Upper lobe of right lung (tissue), 1 donor: ENCODE measurements around the gene CD38. TPM values are rescaled to one million over a fixed set of nuclear protein-coding genes. Genes with fewer than 3 reads are reported as not detected.

Experiments
- ATAC-seq: fragments of 200-7000 bp; cut with Tn5 transposase; one replicate; pipeline ENCODE4 v1.9.1; 2020; ENCODE audit warnings: mild to moderate bottlenecking, moderate library complexity
- DNase-seq: peaks from one replicate; pipeline ENCODE4 v3.0.0-alpha.2; 2020
- H3K27ac ChIP-seq: fragments of 200-600 bp; one replicate; pipeline ENCODE4 v1.8.0; 2022
- H3K27me3 ChIP-seq: fragments of 200-600 bp; one replicate; pipeline ENCODE4 v1.8.0; 2022; ENCODE audit warnings: mild to moderate bottlenecking
- H3K36me3 ChIP-seq: fragments of 200-600 bp; one replicate; pipeline ENCODE4 v1.8.0; 2022
- H3K4me1 ChIP-seq: fragments of 200-600 bp; one replicate; pipeline ENCODE4 v1.8.0; 2022
- H3K4me3 ChIP-seq: fragments of 200-600 bp; one replicate; pipeline ENCODE4 v1.8.0; 2022; ENCODE audit warnings: mild to moderate bottlenecking
- H3K9me3 ChIP-seq: fragments of 200-600 bp; one replicate; pipeline ENCODE4 v1.8.0; 2022
- CTCF ChIP-seq: fragments of 200-600 bp; IDR thresholded peaks from one replicate; pipeline ENCODE4 v1.8.0; 2022; ENCODE audit warnings: antibody characterized with exemption
- intact Hi-C: fragments of 100-400 bp; cut with DNase I; formaldehyde crosslinking; loops from one replicate; pipeline ENCODE4 v1.11.0; 2022
- total RNA-seq: library from RNA; stranded (reverse); fragmentation: NEBNext Ultra II Directional; extraction: Animal tissue kit (Norgen Biotek cat#: 25700); gene quantifications from one replicate; pipeline ENCODE4 v1.2.1, GENCODE V29; 2021
- donor health status: DM: no; HTN: yes; CAD: no; lungs with severe emphysema.

The CD38 gene
- total RNA-seq, 1 donor from 2014 or later: 2.4 TPM

- no peak overlapping the region for H3K27ac ChIP-seq
- no peaks in the 10 kb centered on the region for H3K27me3 ChIP-seq
- no peaks in the 10 kb centered on the region for H3K9me3 ChIP-seq
- H3K4me3 ChIP-seq: no peak overlapping the region
- H3K4me1 ChIP-seq: no peaks in the 10 kb centered on the region
- no peak for TF ChIP-seq CTCF
- H3K36me3 ChIP-seq: no peaks in the 10 kb centered on the region
- DNase-seq: no peak
- no peak for ATAC-seq
- intact Hi-C loops: no loop called here
These were observed 32.0 kb upstream of the CD38 start for GRCh38 chr4:15746110-15746509.

GRCh38 chr4:15749001-15749400 lies 29.1 kb upstream of the CD38 start:
- Histone ChIP-seq H3K27me3 (no peaks in the 10 kb centered on the region), H3K4me1 (no peaks in the 10 kb centered on the region), H3K27ac (no peak overlapping the region), H3K9me3 (no peaks in the 10 kb centered on the region), H3K36me3 (no peaks in the 10 kb centered on the region), H3K4me3 (no peak overlapping the region)
- DNase-seq (no peak), ATAC-seq (no peak)
- intact Hi-C loops: no loop called here
- TF ChIP-seq CTCF: no peak

- TF ChIP-seq CTCF: no peak
- DNase-seq (no peak), ATAC-seq (no peak)
- Histone ChIP-seq H3K4me3 (no peak overlapping the region), H3K36me3 (no peaks in the 10 kb centered on the region), H3K27ac (no peak overlapping the region), H3K27me3 (no peaks in the 10 kb centered on the region), H3K9me3 (no peaks in the 10 kb centered on the region), H3K4me1 (no peaks in the 10 kb centered on the region)
- intact Hi-C loops: no loop called here
These were observed 27.0 kb upstream of the CD38 start for GRCh38 chr4:15751153-15751552.

- TF ChIP-seq CTCF: no peak
- H3K4me1 ChIP-seq: no peaks in the 10 kb centered on the region
- H3K36me3 ChIP-seq: no peaks in the 10 kb centered on the region
These were observed 25.0 kb upstream of the CD38 start for GRCh38 chr4:15753081-15753480.

GRCh38 chr4:15753786-15754185 lies 24.3 kb upstream of the CD38 start:
- Histone ChIP-seq H3K36me3 (no peaks in the 10 kb centered on the region), H3K9me3 (no peaks in the 10 kb centered on the region), H3K27me3 (no peaks in the 10 kb centered on the region), H3K4me3 (no peak overlapping the region), H3K27ac (no peak overlapping the region), H3K4me1 (no peaks in the 10 kb centered on the region)
- TF ChIP-seq CTCF: no peak
- ATAC-seq: peak; percentile 50
- no peak for DNase-seq
- intact Hi-C loops: no loop called here

More at GRCh38 chr4:15753081-15753480, 25.0 kb upstream of the CD38 start:
- DNase-seq: no peak
- H3K4me3 ChIP-seq: no peak overlapping the region
- no peaks in the 10 kb centered on the region for H3K27me3 ChIP-seq
- no peak for ATAC-seq
- intact Hi-C loops: no loop called here
- H3K27ac ChIP-seq: no peak overlapping the region
- no peaks in the 10 kb centered on the region for H3K9me3 ChIP-seq

- Histone ChIP-seq H3K9me3 (no peaks in the 10 kb centered on the region), H3K4me3 (no peak overlapping the region), H3K4me1 (no peaks in the 10 kb centered on the region), H3K27ac (no peak overlapping the region), H3K36me3 (no peaks in the 10 kb centered on the region), H3K27me3 (no peaks in the 10 kb centered on the region)
- TF ChIP-seq CTCF: no peak
- no peak for DNase-seq
- peak; percentile 55 for ATAC-seq
- intact Hi-C loops: no loop called here
These were observed 23.8 kb upstream of the CD38 start for GRCh38 chr4:15754323-15754722.
